Stimulated activated CD4-positive, alpha-beta T cell treated with anti-CD3 and anti-CD28 coated beads, Interleukin-1b, Interleukin-23, amount 100 ng/mL, for 48 hours (primary cell): Measurements from ENCODE around the gene STX8.

Experiments used
- DNase-seq: peaks from one replicate; pipeline ENCODE4 v3.0.0-alpha.2; 2020

The STX8 gene

GRCh38 chr17:9221147-9221921 lies 354.3 kb downstream of the STX8 start:
- DNase-seq, result no peak

DNA sequence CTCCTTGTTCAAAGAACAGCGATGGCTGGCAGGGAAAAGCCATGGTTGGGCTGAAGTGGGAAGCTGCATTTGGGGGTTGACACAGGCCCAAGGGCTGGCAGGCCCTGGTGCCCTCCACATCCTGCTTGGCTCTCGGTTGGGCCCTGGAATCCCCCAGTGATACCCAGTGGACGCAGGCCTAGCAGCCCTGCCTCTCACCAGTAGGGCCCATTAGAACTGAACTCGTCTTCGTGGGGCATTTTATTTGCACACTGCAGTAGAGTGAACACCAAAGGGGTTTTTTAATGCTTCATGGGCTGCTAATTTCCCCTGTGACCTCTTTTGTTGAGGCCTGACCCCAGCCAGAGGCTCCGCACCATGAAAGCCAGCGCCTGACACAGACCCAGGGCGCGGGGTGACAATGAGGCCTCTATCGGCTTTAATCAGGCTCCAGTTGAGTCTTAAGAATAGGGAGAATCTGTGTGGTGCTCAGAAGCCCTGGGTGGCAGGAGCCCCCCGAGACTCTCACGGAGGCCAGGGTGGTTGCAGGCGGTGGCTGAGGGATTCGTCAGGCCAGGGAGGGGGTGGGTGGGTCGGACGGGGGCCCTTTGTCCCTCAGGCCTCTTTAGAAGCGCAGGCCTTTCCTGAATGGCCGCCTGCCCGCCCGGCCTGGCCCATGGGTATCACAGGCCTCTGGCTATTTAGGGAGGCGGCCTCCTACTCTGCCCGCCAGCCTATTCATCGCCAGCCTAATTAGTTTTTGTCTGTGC lies 355.0 kb downstream of the STX8 start:
- no peak for DNase-seq

DNA sequence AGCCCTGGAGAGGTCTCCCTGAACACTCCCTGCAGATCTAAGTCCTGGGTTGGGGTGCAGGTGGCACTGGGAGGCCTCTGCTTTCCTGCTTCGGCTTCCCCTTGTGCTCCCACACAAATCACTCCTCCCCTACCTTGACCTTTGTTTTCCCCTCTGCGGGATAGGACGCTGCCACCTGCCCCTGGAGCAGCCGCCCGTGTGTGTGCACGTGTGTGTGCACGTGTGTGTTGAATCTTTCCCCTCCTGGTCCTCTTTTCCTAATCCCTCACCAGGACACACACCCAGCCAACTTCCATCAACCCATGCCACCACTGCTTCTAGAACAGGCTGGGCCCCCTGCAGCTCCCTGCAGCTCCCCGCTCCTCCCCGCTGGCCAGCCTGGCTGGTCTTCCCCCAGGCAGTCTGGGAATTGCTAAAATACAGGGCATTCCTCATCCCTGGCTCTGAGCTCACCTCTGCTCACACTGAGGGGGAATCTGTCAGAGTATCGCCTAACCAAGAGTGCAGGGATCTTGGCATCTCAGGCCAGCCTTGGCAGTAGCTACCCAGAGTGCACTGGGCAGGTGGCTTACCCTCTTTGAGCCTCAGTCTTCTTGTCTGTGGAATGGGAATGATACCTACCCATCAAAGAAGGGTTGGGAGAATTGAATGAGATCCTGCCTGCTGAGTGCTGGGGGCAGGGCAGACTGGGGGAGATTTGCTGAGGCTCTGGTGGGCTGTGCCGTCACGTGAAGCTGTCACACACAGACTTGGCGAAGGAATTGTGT lies 355.8 kb downstream of the STX8 start:
- DNase-seq, result no peak

DNA sequence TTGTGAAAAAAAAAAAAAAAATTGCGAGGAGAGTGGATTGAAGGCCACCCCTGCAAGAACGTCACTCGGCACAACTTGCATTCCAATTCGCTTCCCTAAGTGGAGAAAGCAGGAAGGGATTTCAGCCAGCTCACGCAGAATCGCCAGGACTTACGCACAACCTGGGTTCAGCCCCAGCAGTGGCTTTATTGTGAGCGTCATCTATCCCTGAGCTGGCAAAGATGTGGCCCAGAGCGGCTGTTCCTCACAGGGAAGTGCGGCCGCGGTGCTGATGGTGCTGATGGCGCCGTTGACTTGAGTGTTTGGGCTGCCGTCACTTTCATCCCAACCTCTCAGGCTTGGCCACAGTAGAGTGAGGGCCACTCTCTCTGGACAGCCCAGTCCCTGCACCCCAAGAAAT lies 356.7 kb downstream of the STX8 start:
- no peak for DNase-seq

DNA sequence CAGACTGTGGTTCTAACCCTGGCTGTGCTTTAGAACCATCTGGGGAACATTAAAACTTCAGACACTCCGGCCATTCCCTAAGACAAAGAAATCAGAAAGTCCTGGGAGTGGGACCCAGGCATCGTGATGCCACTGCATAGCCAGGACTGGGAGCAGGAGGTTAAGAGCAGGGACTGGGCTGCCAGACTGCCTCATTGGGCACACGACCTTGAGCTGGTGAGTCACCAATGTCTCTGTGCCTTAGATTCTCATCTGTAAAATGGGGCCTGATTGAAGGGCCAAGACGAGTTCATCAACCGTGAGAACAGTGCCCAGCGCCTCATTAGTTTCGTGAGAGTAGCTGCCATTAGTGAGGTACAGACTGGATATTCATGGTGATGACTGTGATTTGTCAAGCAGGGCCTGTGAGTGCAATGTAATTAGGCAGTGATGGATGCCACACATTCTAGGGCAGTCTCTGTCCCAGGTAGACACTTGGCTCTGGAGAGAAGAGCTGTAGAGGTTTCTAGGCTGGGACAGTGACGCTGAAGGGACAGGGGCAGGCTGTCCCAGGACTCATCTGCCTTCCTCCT lies 357.5 kb downstream of the STX8 start:
- DNase-seq, result no peak

- no peak for DNase-seq
Observed at GRCh38 chr17:9217151-9218056, 358.2 kb downstream of the STX8 start.

DNA sequence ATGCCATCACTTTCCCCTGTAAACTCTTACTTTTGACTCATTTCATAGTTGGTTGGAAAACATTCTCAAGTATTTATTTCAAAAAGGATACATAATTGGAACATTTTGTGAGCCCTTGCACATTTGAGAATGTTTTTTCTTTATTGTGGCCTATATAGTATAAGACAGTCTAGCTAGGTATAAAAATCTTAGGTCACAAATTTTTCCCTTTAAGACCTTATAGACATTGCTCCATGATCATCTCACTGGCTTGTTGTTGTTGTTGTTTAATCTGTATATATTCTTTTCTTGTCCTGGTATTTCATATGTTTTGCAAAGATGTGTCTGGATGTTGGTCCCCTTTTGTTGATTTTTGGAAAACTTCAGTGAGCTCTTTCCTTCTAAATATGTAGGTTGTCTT lies 360.2 kb downstream of the STX8 start:
- DNase-seq, result no peak

DNA sequence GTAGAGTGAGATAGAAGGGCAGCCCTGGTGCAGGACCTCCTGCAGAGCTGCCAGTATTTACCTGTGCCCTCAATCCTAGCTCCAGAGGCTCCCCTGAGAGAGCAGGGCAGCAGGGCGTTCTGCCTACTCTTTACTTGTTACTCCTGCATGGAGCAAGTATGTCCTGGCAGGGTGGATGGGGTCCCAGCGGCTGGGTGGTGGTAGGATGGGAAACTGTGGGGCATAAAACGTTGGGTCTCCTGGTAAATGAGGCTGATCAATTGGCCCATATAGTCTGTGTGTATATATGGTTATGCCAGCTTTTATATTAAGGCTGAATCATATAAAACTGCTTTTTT lies 362.3 kb downstream of the STX8 start:
- no peak for DNase-seq

- DNase-seq, result no peak
Observed at GRCh38 chr17:9212376-9213302, 363.0 kb downstream of the STX8 start.

DNA sequence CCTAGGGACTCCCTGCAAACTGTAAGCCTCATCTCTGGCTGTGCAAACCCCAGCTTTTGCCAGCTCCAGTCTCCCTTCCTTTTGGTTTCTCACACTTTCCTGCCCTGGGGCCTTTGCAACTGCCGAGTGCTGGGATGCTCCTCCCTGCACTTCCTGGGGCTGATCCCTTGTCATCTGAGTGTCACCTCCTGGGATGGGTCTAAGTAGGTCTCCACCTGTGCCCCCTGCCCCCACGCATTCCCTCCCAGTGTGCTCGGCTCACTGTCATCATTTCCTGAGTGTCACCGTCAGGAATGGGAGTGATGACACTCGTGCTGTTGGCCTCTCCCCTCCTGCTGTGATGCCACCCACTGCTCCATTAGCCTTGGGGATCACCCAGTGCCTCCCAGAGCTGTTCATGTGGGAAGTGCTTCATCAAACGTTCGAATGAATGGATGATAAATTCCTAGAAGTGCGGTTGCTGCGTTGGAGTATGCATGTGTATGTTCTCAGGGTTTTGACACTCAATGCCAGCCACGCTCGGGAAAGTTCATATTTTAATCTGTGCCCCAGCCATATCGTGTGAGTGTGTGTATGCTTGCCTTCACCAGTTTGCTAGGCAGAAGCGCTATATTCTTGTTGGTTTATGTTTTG lies 364.4 kb downstream of the STX8 start:
- DNase-seq, result no peak

DNA sequence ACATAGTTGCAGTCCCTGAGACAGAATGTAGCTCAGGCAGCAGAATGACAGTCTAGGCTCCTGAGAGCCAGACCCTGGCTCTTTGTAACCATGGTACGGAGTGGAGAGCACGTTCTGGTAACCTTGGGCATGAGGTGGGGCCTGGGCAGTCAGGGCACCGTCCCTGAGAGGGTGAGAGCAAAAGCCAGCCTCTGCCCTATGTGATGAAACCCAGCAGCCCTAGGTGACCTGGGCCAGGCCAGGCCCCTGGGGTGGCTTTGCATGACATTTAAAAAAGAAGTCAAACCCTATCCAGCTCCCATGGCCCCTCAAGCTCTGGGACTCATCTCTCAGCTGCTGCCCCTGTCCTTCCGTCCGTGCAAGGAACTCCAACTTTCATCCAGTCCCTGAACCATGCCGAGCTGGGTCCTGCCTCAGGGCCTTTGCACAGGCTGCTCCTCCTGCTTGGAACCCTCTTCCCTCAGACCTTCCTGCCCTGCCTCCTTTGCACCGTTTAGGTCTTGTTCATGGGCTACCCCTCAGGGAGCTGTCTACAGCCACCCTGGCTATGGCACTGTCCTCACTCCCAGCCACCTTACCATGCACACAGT lies 365.7 kb downstream of the STX8 start:
- no peak for DNase-seq

GRCh38 chr17:9209347-9209746 lies 366.3 kb downstream of the STX8 start:
- DNase-seq, result no peak

GRCh38 chr17:9208381-9209105 lies 367.1 kb downstream of the STX8 start:
- DNase-seq, result no peak

GRCh38 chr17:9206741-9207332 lies 368.8 kb downstream of the STX8 start:
- no peak for DNase-seq

- no peak for DNase-seq
Observed at GRCh38 chr17:9206410-9206703, 369.3 kb downstream of the STX8 start.

- DNase-seq, result no peak
Observed at GRCh38 chr17:9205520-9206409, 369.9 kb downstream of the STX8 start.

DNA sequence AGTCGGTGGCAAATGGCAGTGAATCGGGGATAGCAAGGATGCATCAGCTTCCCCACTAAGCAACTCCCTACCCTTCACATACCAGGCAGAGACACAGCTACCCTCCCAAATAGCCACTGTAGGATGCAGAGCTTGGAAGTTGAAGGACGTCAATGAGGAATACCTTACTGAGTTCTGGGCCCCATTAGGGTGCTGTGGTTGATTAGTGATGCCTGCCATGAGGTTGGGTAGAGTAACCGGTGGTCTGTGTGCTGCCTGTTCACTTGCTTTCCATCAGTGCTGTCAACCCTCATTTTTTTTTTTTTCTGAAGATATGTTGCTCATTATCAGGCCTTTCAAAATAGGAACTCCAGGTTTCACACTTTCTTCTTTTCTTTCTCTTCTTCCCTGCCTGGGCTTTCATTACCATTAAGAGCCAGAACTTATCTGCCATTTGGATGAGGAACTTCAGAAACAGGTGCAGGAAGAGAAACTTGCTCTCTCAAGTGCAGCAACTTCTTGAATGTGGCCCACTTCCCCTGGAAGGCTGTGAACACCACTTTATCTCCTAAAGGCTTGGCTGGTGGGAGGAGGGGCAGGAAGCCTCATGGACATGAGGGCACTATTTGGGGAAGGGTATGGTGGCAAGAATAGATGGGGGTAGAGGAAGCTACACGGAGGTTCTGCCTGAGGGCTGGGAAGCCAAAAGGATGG lies 370.8 kb downstream of the STX8 start:
- DNase-seq, result no peak
